Amygdala (tissue), 56 donors: ENCODE results near the gene FMO2.
A peak's percentile ranks its signal among the peaks of the same experiment; 100 is the strongest.

Source experiments
- DNase-seq, 56 donors: peaks; one replicate each; lab custom pipeline; 2025; lab: John Stamatoyannopoulos, UW

The FMO2 gene

GRCh38 chr1:171251952-171252300, 66.8 kb downstream of the FMO2 start:
- no peak for DNase-seq

GRCh38 chr1:171252482-171252881, 67.4 kb downstream of the FMO2 start:
- DNase-seq, result no peak

- no peak for DNase-seq
Observed at GRCh38 chr1:171254859-171255258, 69.8 kb downstream of the FMO2 start.

GRCh38 chr1:171256940-171257606, 72.0 kb downstream of the FMO2 start:
- peak in 1 of 56 donors; percentile 26 for DNase-seq

- no peak for DNase-seq
Observed at GRCh38 chr1:171257607-171258076, 72.5 kb downstream of the FMO2 start.

- DNase-seq, result no peak
Observed at GRCh38 chr1:171258429-171258828, 73.3 kb downstream of the FMO2 start.

GRCh38 chr1:171258943-171259342, 73.8 kb downstream of the FMO2 start:
- DNase-seq, result no peak
